ENCODE measurements around the gene ZMYND19. TPM values are rescaled to one million over a fixed set of nuclear protein-coding genes. Genes with fewer than 3 reads are reported as not detected.
"Not testable (repeated sequence)": the region's sequence is repeated elsewhere in the genome, so short reads cannot be mapped to it uniquely, and the experiment has no call there.

ZMYND19 gene
- total RNA-seq, 2 experiments from 2014 or later: 75.3 to 76.8 TPM

DNA sequence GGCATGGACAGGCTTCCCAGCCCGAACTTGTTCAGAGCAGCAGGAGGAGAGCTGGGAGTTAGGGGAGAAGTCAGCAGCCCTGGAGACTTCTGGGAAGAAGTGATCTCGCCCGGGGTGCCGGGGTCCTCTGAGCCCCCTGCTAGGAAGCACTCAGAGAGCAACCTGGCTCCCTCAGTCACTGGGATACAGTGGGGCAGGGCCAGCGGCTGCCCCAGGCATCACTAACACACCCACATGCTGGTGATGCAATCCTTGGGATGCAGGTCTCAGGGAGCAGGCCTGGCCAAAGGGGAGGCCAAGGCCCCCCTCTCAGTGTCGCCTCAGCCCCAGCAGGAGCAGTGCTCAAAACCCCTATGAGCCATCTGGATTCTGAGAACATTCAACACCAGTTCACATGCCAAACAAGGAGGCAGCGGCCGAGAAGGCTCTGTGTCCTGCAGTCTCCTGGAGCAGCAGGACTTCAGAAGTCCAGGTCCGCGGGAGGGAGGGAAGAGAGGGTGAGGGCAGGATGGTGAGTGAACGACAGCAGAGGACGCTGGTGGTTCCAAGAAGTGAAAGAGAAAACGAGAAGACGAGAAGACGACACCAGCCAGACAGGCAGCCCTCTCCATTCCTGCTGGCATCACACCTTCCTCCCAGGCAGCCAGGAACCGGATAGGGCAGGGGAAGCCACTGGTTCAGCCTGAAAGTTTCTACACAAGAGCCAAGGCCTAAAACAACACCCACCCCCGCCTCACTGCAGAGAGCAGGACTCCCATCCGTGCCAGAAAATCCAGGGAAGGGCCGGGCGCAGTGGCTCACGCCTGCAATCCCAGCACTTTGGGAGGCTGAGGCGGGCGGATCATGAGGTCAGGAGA is 42.4 kb downstream of the ZMYND19 start:
- ChIA-PET POLR2A (no interaction called here), CTCF (no interaction called here)

DNA sequence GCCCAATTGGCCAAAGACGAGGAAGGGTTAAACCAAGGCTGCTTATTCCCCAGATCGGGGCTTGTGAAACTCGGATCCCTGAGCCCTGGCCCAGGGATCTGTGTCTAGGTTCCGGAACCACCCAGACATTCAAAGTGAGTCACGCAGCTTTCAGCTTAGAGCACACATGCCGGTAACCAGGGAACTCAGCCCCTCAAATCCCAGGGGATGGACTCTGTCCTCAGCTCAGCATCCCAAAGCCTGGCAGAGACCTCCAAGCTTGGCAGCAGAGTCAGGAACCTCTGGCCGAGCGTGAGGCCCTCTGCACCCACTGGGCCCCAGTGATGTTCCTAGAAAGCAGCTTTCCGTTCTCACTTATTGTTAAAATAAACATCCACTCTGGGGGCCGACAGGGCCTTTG is 45.2 kb downstream of the ZMYND19 start:
- ChIA-PET CTCF (interaction anchor here (1.0 kb wide), 1 partner anchor 34 kb away, joined by 3 read pairs; no protein-coding TSS in a partner anchor), POLR2A (no interaction called here)

DNA sequence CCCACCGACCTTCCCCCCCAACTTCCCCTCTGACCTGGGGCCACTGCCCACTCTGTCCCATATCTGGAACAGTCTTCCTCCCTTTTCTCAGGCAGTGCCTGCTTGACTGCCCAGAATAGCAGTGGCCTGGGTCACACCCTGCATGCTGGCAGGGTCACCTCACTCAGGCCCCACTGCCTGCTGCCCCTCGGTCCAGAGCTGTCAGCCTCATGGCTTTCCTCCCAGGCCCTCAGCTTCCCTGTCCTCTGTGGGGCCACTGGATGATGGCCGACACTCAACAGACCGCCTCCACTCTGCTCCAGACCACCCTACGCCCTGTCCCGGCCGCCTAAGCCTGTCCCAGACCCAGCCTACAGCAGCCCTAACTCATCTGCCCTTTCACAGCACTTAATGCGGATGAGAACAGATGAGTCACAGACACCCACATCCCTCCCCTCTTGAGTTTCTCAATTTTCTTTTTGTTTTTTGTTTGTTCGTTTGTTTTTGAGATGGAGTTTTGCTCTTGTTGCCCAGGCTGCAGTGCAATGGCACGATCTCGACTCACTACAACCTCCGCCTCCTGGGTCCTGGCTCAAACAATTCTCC is 46.0 kb downstream of the ZMYND19 start:
- ChIA-PET CTCF (no interaction called here), POLR2A (no interaction called here)

DNA sequence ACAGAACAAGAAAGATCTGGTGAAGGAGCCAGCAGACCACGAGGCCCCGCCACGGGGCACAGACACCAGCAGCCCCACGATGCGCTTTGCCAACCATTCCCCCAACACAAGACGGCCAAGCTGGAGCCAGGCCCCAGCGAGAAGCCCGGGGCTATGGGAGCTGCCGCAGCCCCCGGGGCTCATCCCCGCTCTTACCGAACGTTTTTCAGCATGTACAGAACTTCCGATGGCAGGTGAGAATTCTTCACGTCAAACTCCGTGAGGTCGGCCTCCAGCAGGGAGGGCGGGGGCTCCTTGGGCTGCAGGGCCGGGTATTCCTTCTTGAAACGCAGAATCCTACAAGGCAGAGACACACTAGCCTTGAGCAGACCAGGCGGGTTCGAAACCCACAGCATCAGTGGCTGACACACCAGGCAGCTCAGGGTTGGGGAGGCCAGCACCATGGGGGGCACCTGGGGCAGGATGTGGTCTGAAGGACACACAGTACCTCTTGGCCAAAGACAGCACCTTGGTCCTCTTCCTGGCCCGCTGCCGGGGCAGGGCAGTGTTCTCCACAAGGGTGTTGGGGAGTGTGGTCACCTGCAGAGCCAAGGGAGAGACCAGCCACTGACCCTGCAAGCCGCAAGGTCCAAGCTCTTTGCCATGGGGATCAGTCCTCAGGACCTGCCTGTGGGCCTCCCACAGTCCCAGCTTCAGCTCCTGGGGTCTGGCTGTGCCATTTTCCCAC is 46.9 kb downstream of the ZMYND19 start:
- POLR2A ChIA-PET: no interaction called here
- CTCF ChIA-PET: no interaction called here

DNA sequence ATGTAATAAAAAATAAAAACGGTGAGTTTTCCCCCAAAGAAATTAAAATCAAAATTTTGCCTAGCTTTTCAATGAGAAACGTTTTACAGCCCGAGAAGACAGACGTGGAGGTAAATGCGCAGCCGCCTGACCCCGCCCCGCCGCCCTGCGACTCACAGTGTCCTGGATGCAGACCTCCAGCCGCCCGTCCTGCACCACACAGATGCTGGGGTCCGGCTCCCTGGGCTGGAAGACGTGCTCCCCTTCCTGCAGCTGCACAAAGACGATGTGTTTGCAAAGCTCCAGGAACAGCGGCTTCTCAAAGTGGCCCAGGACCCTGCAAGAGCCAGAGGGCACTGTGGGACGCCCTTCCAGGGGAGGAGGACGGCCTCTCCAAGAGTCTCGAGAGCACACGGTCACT is 47.8 kb downstream of the ZMYND19 start:
- POLR2A ChIA-PET: no interaction called here
- CTCF ChIA-PET: interaction anchor here (1.4 kb wide), 1 partner anchor 11 kb away, joined by 5 read pairs; no protein-coding TSS in a partner anchor

DNA sequence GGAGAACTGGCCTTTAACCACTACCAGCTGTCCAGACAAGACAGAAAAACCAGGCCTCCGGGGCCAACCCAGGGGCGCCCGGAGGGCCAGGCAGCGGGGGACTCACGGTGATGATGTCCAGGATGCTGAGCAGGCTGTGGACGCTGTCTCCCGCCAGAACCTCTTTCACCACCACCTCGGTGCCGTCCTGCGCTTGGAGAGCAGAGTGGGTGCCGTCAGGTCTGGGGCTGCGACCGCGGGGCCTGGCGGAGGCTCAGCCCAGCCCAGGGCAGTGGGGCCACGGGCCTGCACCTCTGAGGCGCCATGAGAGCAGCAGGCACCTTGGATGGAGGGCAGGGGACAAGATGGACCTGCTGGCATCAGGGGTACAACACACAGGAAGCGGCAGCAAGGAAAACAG is 49.8 kb downstream of the ZMYND19 start:
- POLR2A ChIA-PET: no interaction called here
- CTCF ChIA-PET: interaction anchor here (1.6 kb wide), 1 partner anchor 44 kb away, joined by 3 read pairs; no protein-coding TSS in a partner anchor

DNA sequence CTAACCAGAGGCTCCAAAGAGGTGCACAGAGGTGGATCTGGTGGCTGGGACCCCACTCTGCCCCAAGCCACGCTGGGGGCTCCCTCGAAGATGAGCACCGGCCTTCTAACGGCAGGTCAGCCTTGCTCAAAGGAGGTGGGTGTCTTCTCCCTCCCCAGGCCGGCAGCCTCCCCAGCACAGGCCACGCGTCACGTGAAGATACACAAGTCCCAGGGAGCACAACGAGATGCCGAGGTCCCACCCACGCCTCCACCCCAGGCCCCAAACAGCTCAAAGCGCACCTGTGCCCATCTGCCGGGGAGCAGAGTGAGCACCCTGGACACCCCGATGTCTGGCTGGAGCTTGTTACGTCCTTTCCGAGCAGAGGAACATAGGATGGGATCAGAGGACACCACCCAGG is 52.3 kb downstream of the ZMYND19 start:
- POLR2A ChIA-PET: no interaction called here
- CTCF ChIA-PET: interaction anchor here (0.8 to 1.3 kb wide), 2 partner anchors 15 to 29 kb away, joined by 3 to 5 read pairs; no protein-coding TSS in a partner anchor

DNA sequence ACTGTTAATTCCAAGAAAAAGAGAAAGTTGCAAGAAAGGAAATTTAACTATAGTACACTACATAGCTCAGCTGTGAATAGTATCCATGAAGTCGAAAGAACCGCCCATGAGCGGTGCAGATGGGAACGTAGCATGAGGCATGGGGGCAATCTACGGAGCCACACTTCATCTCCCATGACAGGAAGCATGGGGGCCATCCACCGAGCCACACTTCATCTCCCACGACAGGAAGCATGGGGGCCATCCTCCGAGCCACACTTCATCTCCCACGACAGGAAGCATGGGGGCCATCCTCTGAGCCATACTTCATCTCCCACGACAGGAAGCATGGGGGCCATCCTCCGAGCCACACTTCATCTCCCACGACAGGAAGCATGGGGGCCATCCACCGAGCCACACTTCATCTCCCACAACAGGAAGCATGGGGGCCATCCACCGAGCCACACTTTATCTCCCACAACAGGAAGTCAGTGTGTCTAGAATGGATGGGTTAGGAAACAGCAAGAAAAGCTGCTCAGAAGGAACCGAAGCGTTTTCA is 53.6 kb downstream of the ZMYND19 start:
- POLR2A ChIA-PET: not testable (repeated sequence)
- CTCF ChIA-PET: interaction anchor here (0.7 to 1.0 kb wide), 2 partner anchors 74 to 301 kb away, joined by 3 read pairs; no protein-coding TSS in a partner anchor

DNA sequence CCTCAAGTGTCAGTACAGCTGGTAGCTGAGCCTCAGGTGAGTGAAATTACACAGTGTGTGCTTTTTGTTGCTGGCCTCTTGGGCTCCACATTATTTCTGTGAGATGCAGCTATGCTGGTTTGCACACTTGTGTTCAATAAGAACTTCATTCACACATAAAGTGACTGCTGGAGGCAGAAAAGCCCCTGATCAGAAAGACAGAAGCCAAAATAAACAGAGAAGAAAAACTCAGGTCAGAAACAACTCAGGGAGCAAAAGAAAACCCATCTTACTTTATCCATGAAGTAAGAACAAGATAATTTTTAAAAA is 55.2 kb downstream of the ZMYND19 start:
- POLR2A ChIA-PET: interaction anchor here (0.6 kb wide), 1 partner anchor 653 kb away, joined by 3 read pairs; no protein-coding TSS in a partner anchor
- CTCF ChIA-PET: interaction anchor here (0.8 to 1.3 kb wide), 4 partner anchors 12 to 112 kb away, joined by 3 to 5 read pairs (median 4); partner anchors contain the start of genes EXD3, MRPL41 and NOXA1

DNA sequence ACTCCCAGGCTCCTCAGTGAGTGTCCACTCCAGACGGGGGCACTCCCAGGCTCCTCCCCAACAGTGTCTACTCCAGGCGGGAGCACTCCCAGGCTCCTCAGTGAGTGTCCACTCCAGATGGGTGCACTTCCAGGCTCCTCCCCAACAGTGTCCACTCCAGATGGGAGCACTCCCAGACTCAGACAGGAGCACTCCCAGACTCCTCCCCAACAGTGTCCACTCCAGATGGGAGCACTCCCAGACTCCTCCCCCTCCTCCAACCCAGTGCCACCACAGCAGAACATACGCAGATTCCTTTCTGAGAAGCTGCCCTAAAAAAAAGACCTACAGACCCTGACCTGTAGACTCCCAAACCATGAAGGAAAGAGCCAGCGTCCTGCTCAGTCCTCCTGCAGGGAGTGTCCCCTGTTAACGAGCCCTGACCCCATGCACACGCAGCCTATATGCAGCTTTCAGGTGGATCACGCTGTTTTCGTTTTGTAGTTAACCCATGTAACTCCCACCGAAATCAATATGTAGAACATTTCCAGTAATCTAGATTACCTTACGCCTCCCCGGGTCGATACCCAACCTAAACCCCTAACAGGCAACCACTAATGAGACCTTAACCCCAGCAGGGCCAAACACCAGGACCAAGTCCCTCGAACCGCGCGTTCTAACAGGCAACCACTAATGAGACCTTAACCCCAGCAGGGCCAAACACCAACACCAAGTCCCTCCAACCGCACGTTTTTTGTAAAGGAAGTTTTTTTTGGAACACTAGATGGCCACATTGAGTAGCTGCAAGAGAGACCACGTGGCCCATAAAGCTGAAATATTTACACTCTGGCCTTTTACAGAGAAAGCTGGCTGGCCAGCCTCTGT is 55.8 kb downstream of the ZMYND19 start:
- ChIA-PET POLR2A (interaction anchor here (0.6 kb wide), 1 partner anchor 652 kb away, joined by 3 read pairs; no protein-coding TSS in a partner anchor), CTCF (interaction anchor here (0.8 to 1.3 kb wide), 4 partner anchors 12 to 111 kb away, joined by 3 to 5 read pairs (median 4); partner anchors contain the start of genes EXD3, MRPL41 and NOXA1)

DNA sequence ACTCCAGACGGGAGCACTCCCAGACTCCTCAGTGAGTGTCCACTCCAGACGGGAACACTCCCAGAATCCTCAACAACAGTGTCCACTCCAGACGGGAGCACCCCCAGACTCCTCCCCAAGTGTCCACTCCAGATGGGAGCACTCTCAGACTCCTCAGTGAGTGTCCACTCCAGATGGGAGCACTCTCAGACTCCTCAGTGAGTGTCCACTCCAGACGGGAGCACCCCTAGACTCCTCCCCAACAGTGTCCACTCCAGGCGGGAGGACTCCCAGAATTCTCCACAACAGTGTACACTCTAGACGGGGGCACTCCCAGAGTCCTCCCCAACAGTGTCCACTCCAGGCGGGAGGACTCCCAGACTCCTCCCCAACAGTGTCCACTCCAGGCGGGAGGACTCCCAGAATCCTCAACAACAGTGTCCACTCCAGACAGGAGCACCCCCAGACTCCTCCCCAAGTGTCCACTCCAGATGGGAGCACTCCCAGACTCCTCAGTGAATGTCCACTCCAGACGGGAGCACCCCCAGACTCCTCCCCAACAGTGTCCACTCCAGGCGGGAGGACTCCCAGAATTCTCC is 57.3 kb downstream of the ZMYND19 start:
- POLR2A ChIA-PET, CTCF ChIA-PET: not testable (repeated sequence)

Other genes starting within 250 kb of the ZMYND19 start
- 1 to 10 TPM; 3.4 to 3.7 TPM for gene EXD3, start 167.3 kb downstream of the ZMYND19 start, total RNA-seq
- under 1 TPM; 0.40 to 0.67 TPM for gene NOXA1, start 167.1 kb downstream of the ZMYND19 start, total RNA-seq
- gene ENTPD8, start 149.2 kb downstream of the ZMYND19 start, total RNA-seq: not detected
- gene NSMF, start 131.2 kb downstream of the ZMYND19 start, total RNA-seq: 10 to 100 TPM; 62.9 to 63.3 TPM
- gene PNPLA7, start 40.1 kb downstream of the ZMYND19 start, total RNA-seq: 1 to 10 TPM; 2.6 to 3.4 TPM
- 10 to 100 TPM; 61.0 to 64.7 TPM for gene MRPL41, start 38.6 kb downstream of the ZMYND19 start, total RNA-seq
- 10 to 100 TPM; 36.5 to 38.3 TPM for gene DPH7, start 11.6 kb downstream of the ZMYND19 start, total RNA-seq
- gene ARRDC1, start 15.2 kb upstream of the ZMYND19 start, total RNA-seq: 10 to 100 TPM; 31.2 to 35.1 TPM
- gene EHMT1, start 28.5 kb upstream of the ZMYND19 start, total RNA-seq: 10 to 100 TPM; 69.9 to 75.4 TPM

Measured in activated CD8-positive, alpha-beta memory T cell treated with anti-CD3 and anti-CD28 coated beads for 36 hours (primary cell).